IPS-18a (cell line): ENCODE measurements around the gene GTF2IRD1.
"Not testable (repeated sequence)": the region's sequence is repeated elsewhere in the genome, so short reads cannot be mapped to it uniquely, and the experiment has no call there.

Source experiments
- H3K27ac ChIP-seq: one replicate; pipeline ENCODE4 v1.5.1; 2013; ENCODE audit warnings: low read length
- H3K27me3 ChIP-seq: one replicate; pipeline ENCODE4 v1.6.1; 2013; ENCODE audit warnings: mild to moderate bottlenecking, low read length; ENCODE audit not compliant: control insufficient read depth, insufficient read depth
- H3K36me3 ChIP-seq: one replicate; pipeline ENCODE4 v1.6.1; 2013; ENCODE audit warnings: low read depth, low read length; ENCODE audit not compliant: control insufficient read depth
- H3K4me1 ChIP-seq: one replicate; pipeline ENCODE4 v1.6.1; 2013; ENCODE audit warnings: low read depth, low read length; ENCODE audit not compliant: control insufficient read depth
- H3K4me3 ChIP-seq: one replicate; pipeline ENCODE4 v1.5.1; 2013; ENCODE audit warnings: low read length
- H3K9ac ChIP-seq: one replicate; pipeline ENCODE4 v1.6.1; 2013; ENCODE audit warnings: mild to moderate bottlenecking, low read length, moderate library complexity
- H3K9me3 ChIP-seq: one replicate; pipeline ENCODE4 v1.6.1; 2013; ENCODE audit warnings: low read depth, low read length; ENCODE audit not compliant: control insufficient read depth

Gene GTF2IRD1

GRCh38 chr7:74453322-74454011, at the start of gene GTF2IRD1:
TSS of gene GTF2IRD1 (plus strand) at chr7:74453906. CDS start at chr7:74508081, 54,175 bp downstream.
- Histone ChIP-seq H3K4me1 (peaks cover 4% of the 10 kb centered on the region), H3K4me3 (peak within 1 kb of the TSS; percentile 67), H3K27me3 (no peaks in the 10 kb centered on the region), H3K36me3 (no peaks in the 10 kb centered on the region), H3K27ac (no peak within 1 kb of the TSS), H3K9ac (peak within 1 kb of the TSS; percentile 73), H3K9me3 (no peaks in the 10 kb centered on the region)

- H3K4me1 ChIP-seq: no peaks in the 10 kb centered on the region
- H3K9ac ChIP-seq: no peak overlapping the region
- peaks cover 6% of the 10 kb centered on the region for H3K36me3 ChIP-seq
- H3K27ac ChIP-seq: no peak overlapping the region
- H3K9me3 ChIP-seq: no peaks in the 10 kb centered on the region
- no peaks in the 10 kb centered on the region for H3K27me3 ChIP-seq
- no peak overlapping the region for H3K4me3 ChIP-seq
Observed at GRCh38 chr7:74404388-74404700, 49.4 kb upstream of the GTF2IRD1 start.

- Histone ChIP-seq H3K4me3 (no peak overlapping the region), H3K36me3 (peaks cover 6% of the 10 kb centered on the region), H3K4me1 (no peaks in the 10 kb centered on the region), H3K27ac (no peak overlapping the region), H3K9me3 (no peaks in the 10 kb centered on the region), H3K27me3 (no peaks in the 10 kb centered on the region), H3K9ac (no peak overlapping the region)
Observed at GRCh38 chr7:74404741-74405140, 49.0 kb upstream of the GTF2IRD1 start.

GRCh38 chr7:74405191-74405898, 48.4 kb upstream of the GTF2IRD1 start:
- Histone ChIP-seq H3K4me3 (no peak overlapping the region), H3K9me3 (no peaks in the 10 kb centered on the region), H3K36me3 (peaks cover 6% of the 10 kb centered on the region), H3K9ac (no peak overlapping the region), H3K27me3 (no peaks in the 10 kb centered on the region), H3K27ac (no peak overlapping the region), H3K4me1 (no peaks in the 10 kb centered on the region)

GRCh38 chr7:74405899-74406512, 47.7 kb upstream of the GTF2IRD1 start:
- peaks cover 6% of the 10 kb centered on the region for H3K36me3 ChIP-seq
- no peak overlapping the region for H3K4me3 ChIP-seq
- no peak overlapping the region for H3K27ac ChIP-seq
- no peak overlapping the region for H3K9ac ChIP-seq
- H3K9me3 ChIP-seq: no peaks in the 10 kb centered on the region
- H3K4me1 ChIP-seq: no peaks in the 10 kb centered on the region
- no peaks in the 10 kb centered on the region for H3K27me3 ChIP-seq

GRCh38 chr7:74407958-74408357, 45.7 kb upstream of the GTF2IRD1 start:
- Histone ChIP-seq H3K36me3 (peaks cover 6% of the 10 kb centered on the region), H3K27me3 (no peaks in the 10 kb centered on the region), H3K4me1 (no peaks in the 10 kb centered on the region), H3K4me3 (no peak overlapping the region), H3K9me3 (no peaks in the 10 kb centered on the region), H3K9ac (no peak overlapping the region), H3K27ac (no peak overlapping the region)

GRCh38 chr7:74409571-74409970, 44.1 kb upstream of the GTF2IRD1 start:
- no peaks in the 10 kb centered on the region for H3K4me1 ChIP-seq
- H3K27me3 ChIP-seq: no peaks in the 10 kb centered on the region
- no peaks in the 10 kb centered on the region for H3K9me3 ChIP-seq
- no peak overlapping the region for H3K9ac ChIP-seq
- no peak overlapping the region for H3K27ac ChIP-seq
- peaks cover 3% of the 10 kb centered on the region for H3K36me3 ChIP-seq
- no peak overlapping the region for H3K4me3 ChIP-seq

- Histone ChIP-seq H3K36me3 (no peaks in the 10 kb centered on the region), H3K4me3 (no peak overlapping the region)
Observed at GRCh38 chr7:74410772-74411171, 42.9 kb upstream of the GTF2IRD1 start.

GRCh38 chr7:74411571-74411970, 42.1 kb upstream of the GTF2IRD1 start:
- H3K4me1 ChIP-seq, H3K4me3 ChIP-seq, H3K36me3 ChIP-seq, H3K9me3 ChIP-seq, H3K27ac ChIP-seq, H3K9ac ChIP-seq, H3K27me3 ChIP-seq: not testable (repeated sequence)

More at GRCh38 chr7:74410772-74411171, 42.9 kb upstream of the GTF2IRD1 start:
- Histone ChIP-seq H3K9ac (no peak overlapping the region), H3K9me3 (no peaks in the 10 kb centered on the region), H3K27ac (no peak overlapping the region), H3K27me3 (no peaks in the 10 kb centered on the region), H3K4me1 (no peaks in the 10 kb centered on the region)

- Histone ChIP-seq H3K27ac (no peak overlapping the region), H3K9ac (no peak overlapping the region), H3K9me3 (no peaks in the 10 kb centered on the region)
Observed at GRCh38 chr7:74412056-74412455, 41.6 kb upstream of the GTF2IRD1 start.

GRCh38 chr7:74412603-74413002, 41.1 kb upstream of the GTF2IRD1 start:
- Histone ChIP-seq H3K27ac (no peak overlapping the region), H3K27me3 (no peaks in the 10 kb centered on the region), H3K36me3 (no peaks in the 10 kb centered on the region), H3K9ac (no peak overlapping the region), H3K9me3 (no peaks in the 10 kb centered on the region), H3K4me3 (no peak overlapping the region), H3K4me1 (no peaks in the 10 kb centered on the region)

More at GRCh38 chr7:74412056-74412455, 41.6 kb upstream of the GTF2IRD1 start:
- Histone ChIP-seq H3K4me3 (no peak overlapping the region), H3K36me3 (no peaks in the 10 kb centered on the region), H3K4me1 (no peaks in the 10 kb centered on the region), H3K27me3 (no peaks in the 10 kb centered on the region)
